Mammary epithelial cell (primary cell): ENCODE measurements around the gene ATP10A.

ENCODE experiments used
- CTCF ChIP-seq, 2 donors: IDR thresholded peaks in 1 of 2; conservative IDR thresholded peaks in 1 of 2; 2 replicates each; pipeline ENCODE4 v1.5.1; 2011 to 2012; ENCODE audit warnings: inconsistent platforms in 2 of 2, low read length in 2 of 2, mild to moderate bottlenecking in 2 of 2, control low read depth in 1 of 2, low read depth in 1 of 2; ENCODE audit not compliant: insufficient read depth in 1 of 2; ENCODE audit errors: extremely low read depth in 1 of 2
- EZH2 ChIP-seq: IDR thresholded peaks from 2 replicates; pipeline ENCODE4 v1.6.1; 2012; ENCODE audit warnings: low read length, inconsistent platforms, borderline replicate concordance

- TF ChIP-seq CTCF (conservative IDR thresholded peaks at IDR 0.05 in 1 of 2, IDR thresholded peaks at IDR 0.05 in 1 of 2; ENCODE audit: extremely low read depth in 1 of 2, insufficient read depth in 1 of 2, low read depth in 1 of 2, low read length in 2 of 2): no peak
- TF ChIP-seq EZH2: no peak
These were observed 48.9 kb upstream of the ATP10A start for GRCh38 chr15:25912035-25912434.
